Measurements from ENCODE around the gene POMT1.
A peak's percentile ranks its signal among the peaks of the same experiment; 100 is the strongest.
"Not testable (repeated sequence)": the region's sequence is repeated elsewhere in the genome, so short reads cannot be mapped to it uniquely, and the experiment has no call there.

Gene POMT1

GRCh38 chr9:131530920-131531832, 28.5 kb downstream of the POMT1 start, which contains the start of gene UCK1:
TSS of gene UCK1 (minus strand) at chr9:131531263. CDS start at chr9:131531174, 89 bp downstream.
- Mint-ChIP-seq H3K4me3 (peak within 1 kb of the TSS; percentile 81), H3K36me3 (ENCODE audit: low read depth) (peaks cover 21% of the 10 kb centered on the region), H3K9me3 (no peaks in the 10 kb centered on the region), H3K27ac (peak within 1 kb of the TSS; percentile 67), H3K4me1 (ENCODE audit: low read depth) (peaks cover 22% of the 10 kb centered on the region), H3K27me3 (ENCODE audit: low read depth) (no peaks in the 10 kb centered on the region)
- DNase-seq (ENCODE audit: low spot score) = peak; percentile 73

DNA sequence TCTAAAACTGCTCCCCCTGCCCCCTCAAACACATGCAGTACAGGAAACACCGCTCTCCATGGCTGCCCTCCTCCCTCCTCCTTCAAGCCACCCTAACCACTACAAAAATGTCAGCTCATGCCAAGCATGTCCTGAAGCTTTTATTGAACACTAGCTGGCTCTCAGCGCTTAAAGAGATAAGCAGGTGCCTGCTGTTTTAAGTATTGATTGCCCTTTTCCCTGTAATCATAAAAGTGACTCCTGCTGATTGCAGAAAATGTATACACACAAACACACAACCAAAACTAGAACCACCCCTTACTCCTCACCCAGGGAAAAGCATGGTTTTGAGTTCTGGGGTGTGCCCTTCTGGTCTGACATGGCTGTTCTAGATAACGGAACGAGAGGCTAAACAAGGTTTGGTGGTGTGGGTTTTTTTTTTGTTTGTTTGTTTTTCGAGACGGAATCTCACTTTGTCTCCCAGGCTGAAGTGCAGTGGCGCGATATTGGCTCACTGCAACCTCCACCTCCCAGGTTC, 32.1 kb downstream of the POMT1 start:
- Mint-ChIP-seq H3K27me3 (ENCODE audit: low read depth) (no peaks in the 10 kb centered on the region), H3K4me1 (ENCODE audit: low read depth) (peaks cover 17% of the 10 kb centered on the region), H3K4me3 (peak overlapping the region; percentile 14), H3K36me3 (ENCODE audit: low read depth) (no peaks in the 10 kb centered on the region), H3K9me3 (no peaks in the 10 kb centered on the region), H3K27ac (peak overlapping the region; percentile 11)
- no peak for DNase-seq (ENCODE audit: low spot score)

- peaks cover 4% of the 10 kb centered on the region for H3K9me3 Mint-ChIP-seq
- peaks cover 18% of the 10 kb centered on the region for H3K4me1 Mint-ChIP-seq (ENCODE audit: low read depth)
- H3K36me3 Mint-ChIP-seq (ENCODE audit: low read depth) = no peaks in the 10 kb centered on the region
- DNase-seq (ENCODE audit: low spot score) = no peak
- H3K27me3 Mint-ChIP-seq (ENCODE audit: low read depth) = peaks cover 3% of the 10 kb centered on the region
- H3K4me3 Mint-ChIP-seq = no peak overlapping the region
- no peak overlapping the region for H3K27ac Mint-ChIP-seq
These were observed 35.2 kb downstream of the POMT1 start for GRCh38 chr9:131537946-131538345.

- no peak overlapping the region for H3K27ac Mint-ChIP-seq
- no peak overlapping the region for H3K4me3 Mint-ChIP-seq
- peaks cover 4% of the 10 kb centered on the region for H3K36me3 Mint-ChIP-seq (ENCODE audit: low read depth)
- H3K4me1 Mint-ChIP-seq (ENCODE audit: low read depth) = peaks cover 17% of the 10 kb centered on the region
- H3K9me3 Mint-ChIP-seq = peaks cover 18% of the 10 kb centered on the region
- no peak for DNase-seq (ENCODE audit: low spot score)
- H3K27me3 Mint-ChIP-seq (ENCODE audit: low read depth) = peaks cover 11% of the 10 kb centered on the region
These were observed 36.7 kb downstream of the POMT1 start for GRCh38 chr9:131539223-131539923.

DNA sequence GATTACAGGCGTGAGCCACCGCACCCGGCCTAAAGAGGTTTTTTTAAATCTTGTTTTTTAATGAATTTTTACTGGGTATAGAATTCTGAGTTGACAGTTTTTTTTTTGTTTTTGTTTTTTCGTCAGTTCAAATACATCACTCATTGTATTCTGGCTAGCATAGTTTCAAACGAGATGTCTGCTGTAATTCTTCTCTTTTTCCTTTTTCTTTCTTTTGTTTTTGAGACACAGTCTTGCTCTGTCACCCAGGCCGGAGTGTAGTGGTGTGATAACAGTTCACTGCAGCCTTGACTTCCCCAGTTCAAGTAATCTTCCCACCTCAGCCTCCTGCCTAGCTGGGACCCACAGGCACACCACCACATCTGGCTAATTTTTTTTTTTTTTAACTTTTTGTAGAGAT, 40.4 kb downstream of the POMT1 start:
- H3K27me3 Mint-ChIP-seq (ENCODE audit: low read depth) = peaks cover 42% of the 10 kb centered on the region
- H3K27ac Mint-ChIP-seq = no peak overlapping the region
- H3K36me3 Mint-ChIP-seq (ENCODE audit: low read depth) = peaks cover 4% of the 10 kb centered on the region
- H3K9me3 Mint-ChIP-seq = peaks cover 20% of the 10 kb centered on the region
- no peak for DNase-seq (ENCODE audit: low spot score)
- peaks cover 8% of the 10 kb centered on the region for H3K4me1 Mint-ChIP-seq (ENCODE audit: low read depth)
- no peak overlapping the region for H3K4me3 Mint-ChIP-seq

DNA sequence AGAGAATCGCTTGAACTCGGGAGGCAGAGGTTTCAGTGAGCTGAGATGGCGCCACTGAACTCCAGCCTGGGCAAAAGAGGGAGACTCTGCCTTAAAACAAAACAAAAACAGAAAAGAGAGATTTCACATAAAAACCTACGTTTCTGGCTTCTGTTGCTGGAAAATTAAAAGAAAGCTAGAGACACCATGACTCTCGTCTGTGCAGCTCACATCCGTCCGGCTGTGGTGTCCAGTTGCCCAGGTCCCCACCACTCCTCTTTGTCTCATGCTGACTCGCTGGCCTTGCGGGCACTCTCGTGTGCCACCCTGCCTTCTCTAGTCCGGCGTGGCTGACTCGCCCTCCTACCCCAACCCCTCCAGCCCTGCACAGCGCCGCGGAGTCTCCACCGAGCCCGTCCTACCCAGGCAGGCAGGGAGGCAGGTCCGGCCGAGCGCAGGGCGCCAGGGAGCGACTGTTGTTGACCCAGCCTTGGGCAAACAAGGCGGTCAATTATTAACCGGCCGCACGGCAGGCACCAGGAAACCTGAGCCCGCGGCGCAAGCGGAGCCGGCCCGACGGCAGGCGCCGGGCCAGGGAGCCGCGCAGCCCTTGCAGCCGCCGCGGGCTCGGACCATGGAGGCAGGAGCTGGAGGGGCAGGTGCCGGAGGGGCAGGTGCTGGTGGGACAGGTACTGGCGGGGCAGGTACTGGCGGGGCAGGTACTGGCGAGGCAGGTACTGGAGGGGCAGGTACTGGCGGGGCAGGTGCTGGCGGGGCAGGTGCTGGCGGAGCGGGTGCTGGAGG, 42.5 kb downstream of the POMT1 start, which contains the start of gene PRRT1B:
TSS of gene PRRT1B (plus strand) at position 521 of the 783 bp plus-strand sequence. CDS start at position 614, 93 bp downstream.
- no peak for DNase-seq (ENCODE audit: low spot score)
- Mint-ChIP-seq H3K36me3 (ENCODE audit: low read depth) (peaks cover 4% of the 10 kb centered on the region), H3K27me3 (ENCODE audit: low read depth) (peaks cover 63% of the 10 kb centered on the region), H3K4me1 (ENCODE audit: low read depth) (peaks cover 3% of the 10 kb centered on the region), H3K27ac (no peak within 1 kb of the TSS), H3K9me3 (peaks cover 20% of the 10 kb centered on the region), H3K4me3 (peak within 1 kb of the TSS; percentile 24)

- H3K4me3 Mint-ChIP-seq = peak overlapping the region; percentile 24
- H3K27ac Mint-ChIP-seq = no peak overlapping the region
- peaks cover 4% of the 10 kb centered on the region for H3K36me3 Mint-ChIP-seq (ENCODE audit: low read depth)
- no peak for DNase-seq (ENCODE audit: low spot score)
- peaks cover 67% of the 10 kb centered on the region for H3K27me3 Mint-ChIP-seq (ENCODE audit: low read depth)
- no peaks in the 10 kb centered on the region for H3K4me1 Mint-ChIP-seq (ENCODE audit: low read depth)
- peaks cover 20% of the 10 kb centered on the region for H3K9me3 Mint-ChIP-seq
These were observed 43.1 kb downstream of the POMT1 start for GRCh38 chr9:131545786-131546335.

DNA sequence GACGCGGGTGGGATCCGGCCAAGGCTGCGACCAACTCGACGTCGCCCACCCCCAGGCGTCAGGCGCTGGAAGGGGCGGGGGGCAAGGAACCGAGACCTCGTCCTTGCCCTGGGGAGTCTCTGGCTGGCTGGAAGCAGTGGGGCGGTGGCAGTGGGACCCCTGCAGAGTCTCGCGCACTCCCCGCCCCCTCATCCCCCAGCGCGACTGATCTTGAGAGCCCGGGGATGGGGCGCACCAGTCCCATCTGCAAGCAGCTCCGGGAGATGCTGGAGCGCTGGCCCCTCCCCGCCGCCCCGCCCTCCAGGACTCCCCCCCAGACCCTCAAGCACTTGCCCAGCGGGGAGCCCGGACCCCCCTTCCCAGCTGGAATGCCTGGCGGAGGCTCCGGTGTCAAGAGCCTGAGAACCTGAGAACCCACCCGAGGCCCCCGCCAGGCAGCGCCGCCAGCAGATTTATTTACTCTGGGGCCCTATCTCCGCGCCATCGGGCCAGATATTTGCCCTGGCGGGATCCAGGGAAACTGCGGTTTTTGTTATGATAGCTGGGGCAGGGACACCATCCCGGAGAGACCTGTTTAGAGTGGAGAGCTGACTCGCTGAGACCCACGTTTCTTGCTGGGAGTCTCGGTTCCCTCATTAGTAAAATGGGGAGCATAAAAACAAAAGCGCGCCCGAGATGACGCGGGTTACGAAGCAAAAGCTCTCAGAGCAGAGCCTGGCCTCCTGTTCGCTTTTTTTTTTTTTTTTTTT, 43.8 kb downstream of the POMT1 start:
- Mint-ChIP-seq H3K36me3 (ENCODE audit: low read depth) (peaks cover 4% of the 10 kb centered on the region), H3K27me3 (ENCODE audit: low read depth) (peaks cover 70% of the 10 kb centered on the region), H3K4me3 (peak overlapping the region; percentile 68), H3K4me1 (ENCODE audit: low read depth) (no peaks in the 10 kb centered on the region), H3K9me3 (peaks cover 20% of the 10 kb centered on the region), H3K27ac (no peak overlapping the region)
- DNase-seq (ENCODE audit: low spot score) = no peak

DNA sequence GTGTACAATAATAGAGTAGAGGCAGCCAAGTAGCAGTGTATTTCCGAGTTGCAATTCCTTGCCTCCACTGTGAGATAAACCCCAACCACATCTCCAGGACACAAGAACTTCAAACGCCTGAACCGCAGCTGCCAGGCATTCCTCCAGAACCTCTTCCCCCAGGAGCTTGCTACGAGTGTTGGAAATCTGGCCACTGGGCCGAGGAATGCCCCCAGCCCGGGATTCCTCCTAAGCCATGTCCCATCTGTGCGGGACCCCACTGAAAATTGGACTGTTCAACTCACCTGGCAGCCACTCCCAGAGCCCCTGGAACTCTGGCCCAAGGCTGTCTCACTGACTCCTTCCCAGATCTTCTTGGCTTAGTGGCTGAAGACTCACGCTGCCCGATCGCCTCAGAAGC, 46.5 kb downstream of the POMT1 start:
- not testable (repeated sequence) for H3K36me3 Mint-ChIP-seq (ENCODE audit: low read depth); DNase-seq (ENCODE audit: low spot score); H3K9me3 Mint-ChIP-seq; H3K4me1 Mint-ChIP-seq (ENCODE audit: low read depth); H3K4me3 Mint-ChIP-seq; H3K27ac Mint-ChIP-seq
- peaks cover 79% of the 10 kb centered on the region for H3K27me3 Mint-ChIP-seq (ENCODE audit: low read depth)

- DNase-seq (ENCODE audit: low spot score); H3K27ac Mint-ChIP-seq: not testable (repeated sequence)
These were observed 47.7 kb downstream of the POMT1 start for GRCh38 chr9:131550465-131550864.

DNA sequence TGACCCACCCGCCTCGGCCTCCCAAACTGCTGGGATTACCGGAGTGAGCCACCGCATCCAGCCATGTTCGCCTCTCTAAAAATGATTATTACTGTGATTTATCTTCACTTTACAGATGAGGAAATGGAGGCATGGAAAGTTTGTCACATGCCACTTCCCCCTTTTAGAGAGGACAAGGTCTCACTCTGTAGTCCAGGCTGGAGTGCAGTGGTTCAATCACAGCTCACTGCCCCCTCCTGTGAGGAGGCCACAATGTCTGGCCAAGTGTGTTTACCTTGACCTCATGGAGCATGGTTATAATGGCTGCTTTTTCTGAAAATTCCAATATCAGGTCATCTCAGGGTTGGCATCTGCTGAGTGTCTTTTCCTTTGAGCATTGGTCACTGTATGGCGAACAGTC, 49.3 kb downstream of the POMT1 start:
- Mint-ChIP-seq H3K4me1 (ENCODE audit: low read depth) (no peaks in the 10 kb centered on the region), H3K36me3 (ENCODE audit: low read depth) (no peaks in the 10 kb centered on the region), H3K27ac (no peak overlapping the region), H3K4me3 (no peak overlapping the region), H3K9me3 (no peaks in the 10 kb centered on the region), H3K27me3 (ENCODE audit: low read depth) (peaks cover 74% of the 10 kb centered on the region)
- DNase-seq (ENCODE audit: low spot score) = no peak

More at GRCh38 chr9:131550465-131550864, 47.7 kb downstream of the POMT1 start:
- H3K36me3 Mint-ChIP-seq (ENCODE audit: low read depth); H3K9me3 Mint-ChIP-seq; H3K4me3 Mint-ChIP-seq; H3K4me1 Mint-ChIP-seq (ENCODE audit: low read depth): not testable (repeated sequence)
- H3K27me3 Mint-ChIP-seq (ENCODE audit: low read depth) = peaks cover 75% of the 10 kb centered on the region

DNA sequence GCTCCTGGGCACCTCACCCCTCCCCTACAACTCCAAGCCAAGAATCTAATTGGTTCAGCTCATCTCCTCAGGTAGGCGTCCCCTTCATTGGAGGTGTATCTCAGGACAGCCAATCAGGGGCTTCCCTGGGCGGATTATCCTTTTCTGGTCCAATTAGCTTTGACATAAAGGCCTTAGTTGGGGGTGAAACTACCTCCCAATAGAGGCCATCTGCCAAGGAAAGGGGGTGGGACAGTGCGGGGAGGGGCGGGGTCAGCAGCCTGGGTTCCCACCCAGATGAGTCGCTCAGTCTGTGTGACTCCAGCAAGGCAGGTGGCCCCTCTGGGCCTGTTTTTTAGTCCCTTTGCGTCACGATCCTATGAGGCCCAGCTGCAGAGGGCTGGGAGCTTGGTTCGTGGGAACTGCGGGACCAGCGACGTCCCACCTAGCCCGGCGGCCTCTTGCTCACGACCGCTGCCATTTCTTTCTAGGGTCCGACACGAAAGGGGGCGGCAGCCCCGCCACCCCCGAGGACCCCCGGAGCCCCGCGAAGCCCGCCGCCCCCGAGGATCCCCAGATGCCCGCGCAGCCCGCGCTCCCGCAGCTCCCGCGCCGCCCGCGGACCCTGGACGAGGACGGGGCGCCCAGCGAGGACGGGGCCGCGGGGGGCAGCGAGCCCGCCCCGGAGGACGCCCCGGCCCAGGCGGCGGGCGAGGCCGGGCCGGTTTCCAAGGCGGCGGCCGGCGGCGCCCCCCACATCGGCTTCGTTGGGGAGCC, 51.5 kb downstream of the POMT1 start:
- Mint-ChIP-seq H3K9me3 (no peaks in the 10 kb centered on the region), H3K4me3 (no peak overlapping the region), H3K36me3 (ENCODE audit: low read depth) (no peaks in the 10 kb centered on the region), H3K27ac (no peak overlapping the region), H3K27me3 (ENCODE audit: low read depth) (peaks cover 52% of the 10 kb centered on the region), H3K4me1 (ENCODE audit: low read depth) (no peaks in the 10 kb centered on the region)
- DNase-seq (ENCODE audit: low spot score) = no peak
